Embryonic facial prominence (tissue), 1 donor: ENCODE data around the gene SLC7A9.

Source experiments
- DNase-seq: peaks from one replicate; pipeline ENCODE4 v3.0.0-alpha.2; 2016; ENCODE audit errors: extremely low spot score

The SLC7A9 gene

GRCh38 chr19:32869369-32869965 is at the start of gene SLC7A9:
TSS of gene SLC7A9 (minus strand) at chr19:32869767. CDS start at chr19:32868534, 1,233 bp downstream.
- DNase-seq: no peak

DNA sequence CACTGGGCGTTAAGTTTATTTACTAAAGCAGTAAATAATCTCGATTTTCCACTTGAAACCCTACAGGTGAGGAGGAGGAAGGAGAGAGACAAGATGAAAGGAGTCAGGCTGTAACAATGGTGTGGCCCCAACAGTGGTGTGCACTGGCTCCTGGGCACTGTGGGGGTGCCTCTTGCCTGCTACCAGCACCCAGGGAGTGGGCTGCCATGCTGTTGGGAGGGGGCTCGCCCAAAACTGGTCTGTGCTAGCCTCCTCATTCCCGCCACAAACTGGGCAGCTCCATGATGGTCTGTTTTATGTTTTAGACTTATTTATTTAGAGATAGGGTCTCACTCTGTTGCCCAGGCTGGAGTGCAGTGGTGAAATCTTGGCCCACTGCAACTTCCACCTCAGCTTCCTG is 49.8 kb upstream of the SLC7A9 start:
- no peak for DNase-seq

GRCh38 chr19:32917616-32917996 is 48.0 kb upstream of the SLC7A9 start:
- DNase-seq: no peak

DNA sequence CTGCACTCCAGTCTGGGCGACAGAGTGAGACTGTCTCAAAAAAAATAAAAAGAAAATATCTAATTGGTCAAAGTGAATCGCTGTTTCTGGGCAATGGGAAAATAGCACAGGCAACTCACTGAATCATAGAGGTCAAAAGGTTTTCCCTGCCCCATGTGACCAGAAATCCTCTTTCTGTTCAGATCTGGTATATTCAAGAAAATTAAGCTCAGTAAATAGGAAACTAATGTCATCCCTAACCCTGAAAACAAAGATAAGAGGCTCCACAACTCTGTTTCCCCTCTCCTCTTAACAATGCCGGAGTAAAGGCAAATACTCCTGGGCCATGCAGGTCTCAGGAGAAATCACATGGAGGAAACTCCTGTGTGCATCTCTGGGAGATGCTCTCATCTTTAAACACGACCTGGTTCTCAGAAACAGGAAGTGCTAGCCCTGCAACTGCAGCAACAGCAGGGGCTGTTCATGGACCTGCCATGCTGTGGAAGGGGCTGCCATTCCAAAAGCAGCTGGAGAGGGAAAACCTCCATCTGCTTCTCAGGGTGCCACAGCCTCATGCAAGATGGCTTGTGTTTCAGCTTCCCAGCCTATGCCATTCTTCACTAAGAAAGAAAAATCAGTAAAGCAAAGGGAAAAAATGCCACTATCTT is 47.5 kb upstream of the SLC7A9 start:
- no peak for DNase-seq

- no peak for DNase-seq
Measured at GRCh38 chr19:32914879-32915660, 45.5 kb upstream of the SLC7A9 start.

DNA sequence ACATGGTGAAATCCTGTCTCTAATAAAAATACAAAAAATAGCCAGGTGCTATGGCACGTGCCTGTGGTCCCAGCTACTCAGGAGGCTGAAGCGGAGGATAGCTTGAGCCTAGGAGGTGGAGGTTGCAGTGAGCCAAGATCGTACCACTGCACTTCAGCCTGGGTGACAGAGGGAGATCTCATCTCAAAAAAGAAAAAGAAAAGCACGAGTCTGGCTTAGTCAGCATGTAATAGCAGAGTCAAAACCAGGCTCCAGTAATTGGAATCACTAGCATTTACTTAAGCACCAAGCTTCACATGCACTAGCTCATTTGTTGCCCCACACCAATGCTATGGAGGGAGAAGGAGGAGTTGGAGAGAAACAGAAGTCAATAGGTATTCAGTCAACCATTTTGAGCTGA is 41.9 kb upstream of the SLC7A9 start:
- no peak for DNase-seq

DNA sequence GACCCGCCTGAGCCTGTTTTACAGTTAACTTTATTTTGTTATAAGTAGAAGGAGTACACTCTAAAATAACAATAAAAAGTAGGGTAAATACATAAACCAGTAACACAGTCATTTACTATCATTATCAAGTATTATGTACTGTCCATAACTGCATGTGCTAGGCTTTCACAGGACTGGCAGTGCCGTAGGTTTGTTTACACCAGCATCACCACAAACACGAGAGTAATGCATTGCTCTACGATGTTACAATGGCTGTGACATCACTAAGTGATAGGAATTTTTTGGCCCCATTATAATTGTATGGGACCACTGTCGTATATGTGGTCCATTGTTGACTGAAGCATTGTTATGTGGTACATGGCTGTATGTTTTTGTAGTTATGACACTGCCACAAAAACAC is 41.3 kb upstream of the SLC7A9 start:
- no peak for DNase-seq

GRCh38 chr19:32910094-32910493 is 40.5 kb upstream of the SLC7A9 start:
- no peak for DNase-seq

- no peak for DNase-seq
Measured at GRCh38 chr19:32909257-32909656, 39.7 kb upstream of the SLC7A9 start.

DNA sequence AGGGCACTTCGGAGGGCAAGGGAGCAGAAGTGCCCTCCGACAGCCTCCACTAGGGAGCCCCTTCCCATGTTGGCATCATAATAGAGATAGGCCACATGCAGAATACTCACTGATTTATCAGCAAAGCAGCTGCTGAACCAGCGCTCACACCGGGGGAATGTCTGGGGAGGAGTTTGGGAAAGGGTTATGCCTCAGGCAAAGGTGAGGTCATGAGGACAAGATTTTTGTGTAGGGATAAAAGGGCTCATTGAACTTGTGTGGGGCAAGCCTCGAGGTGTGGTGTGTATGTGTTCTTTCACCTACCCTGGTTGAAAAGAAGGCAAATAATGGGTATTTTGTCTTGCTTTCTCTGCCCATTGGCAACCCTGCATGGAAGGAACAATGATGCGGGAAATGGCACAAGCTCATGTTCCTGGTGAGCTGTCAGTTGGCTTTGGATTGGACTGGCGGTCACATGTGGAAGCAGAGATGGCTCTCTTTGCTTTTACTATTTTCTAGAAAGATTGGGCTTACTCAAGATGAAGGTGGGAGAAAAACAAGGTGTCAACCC is 39.1 kb upstream of the SLC7A9 start:
- DNase-seq: no peak

- no peak for DNase-seq
Measured at GRCh38 chr19:32902448-32902847, 32.9 kb upstream of the SLC7A9 start.

DNA sequence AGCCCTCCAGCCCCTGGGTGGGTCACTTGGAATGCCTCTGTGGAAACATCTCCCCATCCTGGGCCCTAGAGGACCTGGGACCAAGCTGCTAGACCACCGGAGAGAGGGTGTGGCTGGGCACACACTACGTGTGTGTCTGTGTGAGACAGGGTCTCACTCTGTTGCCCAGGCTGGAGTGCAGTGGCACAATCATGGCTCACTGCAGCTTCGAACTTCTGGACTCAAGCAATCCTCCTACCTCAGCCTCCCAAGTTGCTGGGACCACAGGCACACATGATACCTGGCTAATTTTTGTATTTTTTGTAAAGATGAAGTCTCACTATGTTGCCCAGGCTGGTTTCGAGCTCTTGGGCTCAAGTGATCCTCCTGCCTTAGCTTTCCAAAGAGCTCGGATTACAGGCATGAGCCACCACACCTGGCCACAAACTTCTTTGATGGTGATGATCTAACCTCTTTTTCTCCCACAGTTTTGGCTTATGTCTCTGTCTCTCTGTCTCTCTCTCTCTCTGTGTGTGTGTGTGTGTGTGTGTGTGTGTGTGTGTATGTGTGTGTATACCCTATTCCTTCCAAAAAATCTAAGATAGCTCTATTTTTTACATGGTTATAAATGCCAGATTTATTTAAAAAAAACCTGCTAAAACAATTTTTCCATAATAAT is 32.1 kb upstream of the SLC7A9 start:
- DNase-seq: no peak

DNA sequence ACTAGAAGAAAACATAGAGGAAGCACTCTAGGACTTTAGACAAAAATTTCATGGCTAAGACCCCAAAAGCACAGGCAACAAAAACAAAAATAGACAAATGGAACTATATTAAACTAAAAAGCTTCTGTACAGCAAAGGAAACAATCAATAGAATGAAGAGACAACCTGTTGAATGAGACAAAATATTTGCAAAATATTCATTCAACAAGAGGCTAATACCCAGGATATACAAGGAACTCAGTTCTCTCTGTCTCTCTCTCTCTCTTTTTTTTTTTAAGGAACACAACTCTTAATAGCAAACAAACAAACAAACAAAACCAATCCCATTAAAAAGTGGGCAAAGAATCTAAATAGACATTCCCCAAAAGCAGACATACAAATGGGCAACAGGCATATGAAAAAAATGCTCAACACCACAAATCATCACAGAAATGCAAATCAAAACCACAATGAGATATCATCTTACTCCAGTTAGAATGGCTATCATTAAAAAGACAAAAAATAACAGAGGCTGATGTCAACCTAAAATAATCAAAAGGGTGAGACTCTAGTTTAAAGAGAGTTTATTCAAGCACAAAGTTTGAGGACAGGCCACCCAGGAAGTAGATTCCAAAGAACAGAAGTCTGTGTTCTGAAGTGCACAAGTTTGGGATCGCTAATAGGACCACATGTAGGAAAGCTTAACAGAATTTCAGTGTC is 27.1 kb upstream of the SLC7A9 start:
- no peak for DNase-seq

DNA sequence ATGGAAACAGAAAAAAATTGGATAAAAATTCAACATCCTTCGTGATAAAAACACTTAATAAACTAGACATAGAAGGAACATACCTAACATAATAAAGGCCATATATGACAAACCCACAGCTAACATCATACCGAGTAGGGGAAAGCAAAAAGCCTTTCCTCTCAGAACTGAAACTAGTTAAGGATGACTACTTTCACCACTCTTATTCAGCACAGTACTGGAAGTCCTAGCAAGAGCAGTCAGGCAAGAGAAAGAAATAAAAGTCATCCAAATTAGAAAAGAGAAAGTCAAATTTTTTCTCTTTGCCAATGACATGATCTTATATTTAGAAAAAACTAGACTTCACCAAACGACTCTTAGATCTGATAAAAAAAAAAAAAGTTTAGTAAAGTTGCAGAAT is 25.8 kb upstream of the SLC7A9 start:
- no peak for DNase-seq

DNA sequence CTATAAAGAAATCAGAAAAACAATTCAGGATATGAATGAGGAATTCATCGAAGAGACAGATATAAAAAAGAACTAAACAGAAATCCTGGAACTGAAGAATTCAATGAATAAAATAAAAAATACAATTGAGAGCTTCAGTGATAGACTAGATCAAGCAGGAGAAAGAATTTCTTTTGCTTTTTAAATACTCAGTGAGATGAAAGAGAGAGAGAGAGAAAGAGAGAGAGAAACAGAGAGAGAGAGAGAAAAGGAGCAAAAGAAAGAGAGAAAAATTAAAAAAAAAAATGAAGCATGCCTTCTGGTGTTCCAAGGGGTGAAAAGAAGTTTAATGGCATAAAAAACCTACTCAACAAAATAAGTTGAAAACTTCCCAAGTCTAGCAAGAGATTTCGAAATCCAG is 22.0 kb upstream of the SLC7A9 start:
- no peak for DNase-seq

DNA sequence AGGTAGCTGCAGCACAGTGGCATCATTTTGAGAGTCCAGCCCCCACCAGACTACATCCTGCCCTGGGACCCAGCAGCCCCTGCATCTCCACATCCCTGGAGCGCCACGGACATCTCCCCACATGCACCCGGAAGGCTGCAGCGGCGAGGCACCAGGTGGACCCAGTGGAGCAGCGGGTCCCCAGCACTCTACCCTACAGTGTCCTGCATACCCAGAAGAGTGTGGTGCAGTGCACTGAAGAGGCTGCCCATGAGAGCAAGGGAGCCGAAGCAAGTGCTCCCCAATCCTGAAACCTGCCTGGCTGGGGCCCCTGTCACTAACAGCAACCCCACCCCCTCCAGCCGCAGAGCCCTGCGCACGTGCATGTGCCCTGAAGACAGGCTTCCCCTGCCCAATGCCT is 21.3 kb upstream of the SLC7A9 start:
- no peak for DNase-seq

DNA sequence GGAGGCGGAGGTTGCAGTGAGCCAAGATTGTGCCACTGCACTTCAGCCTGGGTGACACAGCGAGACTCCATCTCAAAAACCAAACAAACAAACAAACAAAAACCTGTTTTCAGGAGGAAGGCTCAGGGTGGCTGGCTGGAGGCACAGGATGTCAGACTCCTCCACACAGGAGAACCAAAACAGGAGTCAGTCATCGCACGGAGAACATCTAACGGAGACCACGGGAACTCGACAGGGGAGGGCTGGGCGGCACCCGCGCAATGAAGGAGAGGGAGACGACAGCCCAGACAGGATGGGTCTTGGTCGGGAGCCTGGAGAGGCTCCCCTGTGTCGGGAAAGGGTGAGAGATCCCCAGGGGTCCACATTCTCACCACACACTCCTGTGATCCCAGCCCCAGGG is 20.8 kb upstream of the SLC7A9 start:
- DNase-seq: no peak

- no peak for DNase-seq
Measured at GRCh38 chr19:32889137-32889934, 19.8 kb upstream of the SLC7A9 start.

- no peak for DNase-seq
Measured at GRCh38 chr19:32887572-32888215, 18.1 kb upstream of the SLC7A9 start.

- DNase-seq: no peak
Measured at GRCh38 chr19:32886241-32886640, 16.7 kb upstream of the SLC7A9 start.
